NCI-H345 treated with DMSO at 0.1 percent for 48 hours (cell line): ENCODE results near the gene CHMP2B.

Experiments
- DNase-seq: peaks from one replicate; lab custom pipeline; 2025; ENCODE audit not compliant: unreplicated experiment; lab: John Stamatoyannopoulos, UW

Gene CHMP2B, protein sequence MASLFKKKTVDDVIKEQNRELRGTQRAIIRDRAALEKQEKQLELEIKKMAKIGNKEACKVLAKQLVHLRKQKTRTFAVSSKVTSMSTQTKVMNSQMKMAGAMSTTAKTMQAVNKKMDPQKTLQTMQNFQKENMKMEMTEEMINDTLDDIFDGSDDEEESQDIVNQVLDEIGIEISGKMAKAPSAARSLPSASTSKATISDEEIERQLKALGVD

DNA sequence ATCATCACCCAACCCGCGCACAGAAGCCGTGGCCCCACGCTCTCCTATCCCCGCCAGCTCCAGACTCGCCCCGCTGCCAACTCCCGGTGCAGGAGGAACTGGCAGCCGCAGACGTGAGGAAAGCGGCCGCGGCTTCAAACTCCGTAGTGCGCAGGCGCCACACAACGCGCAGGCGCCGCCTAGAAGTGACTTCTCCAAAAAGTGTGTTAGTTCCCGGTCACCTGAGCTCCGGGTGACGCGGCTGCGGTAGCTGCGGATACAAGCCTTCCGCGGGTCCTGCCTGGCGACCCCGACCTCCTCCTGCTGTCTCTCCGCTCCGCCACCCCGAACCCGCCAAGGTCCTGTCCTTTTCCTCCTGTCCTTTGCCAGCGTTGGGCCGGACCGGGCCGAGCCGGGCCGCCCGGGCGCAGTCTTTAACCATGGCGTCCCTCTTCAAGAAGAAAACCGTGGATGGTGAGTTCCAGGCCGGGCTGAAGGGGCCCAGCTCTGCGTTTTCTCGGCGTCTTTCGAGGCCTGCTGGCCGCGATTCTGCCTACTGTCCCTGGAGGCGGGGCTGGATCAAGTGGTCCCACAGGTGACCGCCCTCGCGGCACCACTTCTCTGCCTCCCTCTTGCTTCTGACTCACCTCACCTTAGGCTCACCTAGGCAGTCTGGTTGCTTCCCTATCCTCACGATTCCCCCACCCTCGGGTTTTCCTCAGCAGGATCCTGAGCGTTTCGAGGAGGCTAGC, at the start of gene CHMP2B:
CHMP2B (plus strand) TSS at position 206 of the 731 bp plus-strand sequence; CDS start at position 420, 214 bp downstream.
- peak; percentile 74 for DNase-seq

DNA sequence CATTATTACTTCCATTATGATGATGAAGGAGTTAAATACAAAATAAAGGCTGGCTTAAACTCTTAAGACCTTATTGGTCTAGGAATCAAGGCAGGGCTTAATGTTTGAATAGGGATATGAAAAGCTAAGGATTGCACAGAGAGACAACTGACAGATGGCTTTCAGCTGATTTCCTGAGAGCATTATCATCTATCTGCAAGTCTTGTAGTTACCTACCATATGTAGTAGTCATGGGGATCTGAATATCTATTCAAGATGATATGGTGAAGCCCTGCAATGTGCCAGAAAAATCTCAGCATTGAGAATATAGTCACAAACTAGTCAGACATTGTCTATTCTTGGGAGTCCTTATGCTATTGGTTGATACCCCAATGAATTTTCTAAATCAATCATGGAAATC, 47.5 kb upstream of the CHMP2B start:
- no peak for DNase-seq

DNA sequence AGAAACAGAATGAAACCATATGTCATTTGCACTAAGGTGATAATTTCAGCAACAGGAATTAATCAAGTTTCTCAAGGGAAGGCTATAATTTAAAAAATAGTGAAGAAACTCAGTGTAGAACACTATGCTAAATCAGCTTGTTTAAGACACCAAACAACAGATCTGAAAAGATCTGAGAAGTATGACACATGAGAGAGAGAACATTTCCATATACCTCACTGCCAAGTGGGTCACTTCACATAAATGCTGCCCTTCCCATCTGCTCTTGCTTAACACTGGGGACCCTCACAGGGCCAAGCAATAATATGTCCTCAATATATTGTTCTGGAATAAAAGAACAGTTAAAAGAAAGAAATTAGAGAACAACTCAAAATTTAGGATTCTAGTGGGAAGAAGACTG, 45.6 kb upstream of the CHMP2B start:
- no peak for DNase-seq

DNA sequence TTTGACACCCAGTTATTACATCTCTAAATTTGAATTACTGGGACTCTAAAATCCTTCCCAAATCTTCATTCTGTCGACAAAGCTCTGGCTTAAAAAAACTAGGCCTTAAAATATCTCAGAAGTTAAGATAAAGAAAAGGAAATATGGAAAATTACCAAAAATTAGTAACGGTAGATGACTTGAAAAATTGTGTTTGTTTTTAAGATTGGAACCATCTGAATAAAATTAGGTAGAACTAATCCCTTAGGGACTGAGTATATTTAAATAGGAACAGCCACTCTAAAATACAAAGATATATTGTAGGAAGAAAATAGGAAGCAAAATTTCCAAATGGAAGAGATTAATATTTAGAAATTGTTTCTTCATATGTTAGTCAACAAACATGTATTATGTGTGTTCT, 45.1 kb upstream of the CHMP2B start:
- DNase-seq = no peak

DNA sequence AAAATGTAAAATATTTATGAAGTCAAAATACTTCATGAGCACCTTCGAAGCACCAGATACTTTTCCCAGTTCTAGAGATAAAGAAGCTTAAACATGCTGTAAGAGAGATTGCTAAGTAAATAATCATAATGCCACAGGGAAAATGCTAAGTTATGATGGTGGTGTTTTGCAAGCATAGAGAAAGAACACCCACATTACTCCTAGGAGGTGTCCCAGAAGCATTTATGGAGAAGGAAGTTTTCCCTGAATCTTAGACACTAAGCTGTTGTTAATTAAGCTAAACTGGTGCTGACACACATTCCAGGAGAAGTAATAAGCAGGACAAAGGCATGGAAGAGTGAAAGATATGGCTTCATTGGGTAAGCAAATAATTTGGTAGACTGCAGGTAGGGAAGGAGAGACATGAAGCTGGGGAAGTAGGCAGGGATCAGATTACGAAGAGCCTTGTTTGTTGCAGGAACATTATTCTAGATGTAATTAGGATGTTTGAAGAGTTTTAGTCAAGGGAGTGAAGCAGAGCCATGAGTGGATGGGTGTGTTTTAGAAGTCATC, 40.4 kb upstream of the CHMP2B start:
- no peak for DNase-seq

DNA sequence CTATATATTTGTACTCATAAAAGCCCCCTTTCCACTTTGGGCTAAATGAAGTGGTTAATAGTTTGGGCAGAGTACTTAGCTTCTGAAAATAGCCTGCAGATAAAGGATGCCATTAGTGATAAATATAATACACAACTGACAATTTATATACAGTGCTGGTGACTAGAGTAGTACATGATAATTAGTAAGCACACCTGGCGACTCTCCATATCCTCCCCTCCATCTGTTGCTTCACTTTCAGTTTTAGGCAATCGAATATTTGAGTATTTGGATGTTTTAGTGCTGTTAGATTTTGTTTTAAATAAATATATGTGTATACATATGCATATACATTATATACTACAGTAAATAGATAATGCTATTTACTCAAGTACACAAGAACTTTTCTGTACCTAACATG, 35.9 kb upstream of the CHMP2B start:
- no peak for DNase-seq

DNA sequence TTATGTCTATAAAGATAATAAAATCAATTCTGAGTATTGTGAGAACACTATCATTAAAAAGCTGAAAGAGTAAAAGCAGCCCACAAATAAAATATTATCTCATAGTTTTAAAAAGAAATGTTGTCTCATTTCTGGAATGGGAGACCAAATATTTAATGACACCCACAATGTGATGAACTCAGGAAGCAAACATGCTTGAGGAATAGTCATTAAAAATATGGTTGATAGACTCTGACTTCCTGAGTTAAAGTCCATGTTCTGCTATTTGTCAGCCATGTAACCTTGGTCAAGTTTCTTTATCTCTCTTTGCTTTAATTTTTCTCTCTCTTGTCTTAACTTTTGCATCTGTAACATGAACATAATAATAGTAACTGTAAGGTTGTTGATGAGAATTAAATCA, 35.5 kb upstream of the CHMP2B start:
- no peak for DNase-seq

DNA sequence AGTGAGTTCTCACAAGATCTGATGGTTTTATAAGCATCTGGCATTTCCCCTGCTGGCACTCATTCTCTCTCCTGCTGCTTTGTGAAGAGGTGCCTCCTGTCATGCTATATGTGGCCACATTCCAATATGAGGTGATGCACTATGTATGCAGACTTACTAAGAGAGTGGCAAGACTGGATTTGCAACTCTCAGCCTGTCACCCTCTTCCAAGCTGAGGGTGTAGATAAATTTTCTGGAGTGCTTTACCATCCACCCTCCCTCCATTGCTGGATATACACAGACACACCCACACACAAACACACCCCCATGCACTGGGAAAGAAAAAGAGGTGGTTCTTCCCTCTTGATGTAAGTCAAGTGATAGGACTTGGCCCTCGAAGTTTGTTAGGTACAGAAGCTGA, 30.2 kb upstream of the CHMP2B start:
- peak; percentile 60 for DNase-seq

DNA sequence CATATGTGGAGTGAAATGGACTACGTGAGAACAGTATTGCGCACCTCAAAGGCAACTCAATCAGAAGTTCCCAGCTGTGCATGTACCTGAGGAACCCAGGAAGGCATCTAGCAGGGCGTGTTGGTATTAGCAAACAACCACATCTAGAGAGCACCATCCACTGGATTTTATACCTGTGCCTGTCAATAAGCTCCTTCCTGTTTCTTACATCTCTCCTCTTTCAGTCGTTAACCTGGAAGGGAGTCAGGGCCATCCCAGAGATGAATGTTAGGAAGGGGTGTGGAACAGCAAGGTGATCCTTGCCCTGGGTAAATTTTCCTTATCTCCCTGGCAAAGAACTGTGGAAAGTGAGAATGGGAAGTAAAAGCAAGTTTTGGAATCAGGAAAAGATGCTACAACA, 29.6 kb upstream of the CHMP2B start:
- no peak for DNase-seq

DNA sequence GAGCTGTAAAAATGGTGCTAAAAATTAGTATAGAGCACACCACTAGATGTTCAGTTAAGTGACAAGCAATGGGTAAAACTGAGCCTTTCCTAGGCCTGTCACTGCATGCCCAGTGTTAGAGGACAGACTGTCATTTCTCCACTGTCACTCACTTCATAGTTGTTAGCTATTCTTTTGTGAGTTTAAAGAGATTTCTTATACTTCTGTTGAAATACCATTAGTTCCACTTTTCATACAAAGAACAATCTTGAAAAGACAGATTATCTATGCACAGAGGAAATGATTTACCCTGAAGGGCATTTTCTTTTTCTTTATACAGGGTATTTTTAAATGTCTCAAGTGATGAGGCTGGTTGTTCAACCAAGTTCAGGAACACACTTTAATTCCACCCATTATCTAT, 28.3 kb upstream of the CHMP2B start:
- DNase-seq = no peak

DNA sequence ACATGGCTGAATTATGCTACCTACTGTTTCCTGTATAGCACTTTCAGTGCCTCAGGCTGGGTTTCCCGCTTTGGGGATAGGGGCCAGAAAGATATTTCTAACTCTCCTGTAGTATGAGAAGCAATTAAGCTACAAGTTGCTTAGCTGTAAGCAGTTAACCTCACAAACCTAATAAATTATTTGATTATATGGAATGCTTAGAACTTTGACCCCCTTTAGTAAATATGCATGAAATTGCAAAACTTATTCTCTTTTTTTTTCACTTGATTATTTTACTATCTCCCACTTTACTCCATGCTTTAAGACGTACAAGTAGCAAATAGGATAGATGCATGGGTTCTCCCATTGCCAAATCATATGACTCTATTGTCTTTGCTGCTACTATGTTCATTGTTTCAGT, 27.5 kb upstream of the CHMP2B start:
- DNase-seq = no peak

DNA sequence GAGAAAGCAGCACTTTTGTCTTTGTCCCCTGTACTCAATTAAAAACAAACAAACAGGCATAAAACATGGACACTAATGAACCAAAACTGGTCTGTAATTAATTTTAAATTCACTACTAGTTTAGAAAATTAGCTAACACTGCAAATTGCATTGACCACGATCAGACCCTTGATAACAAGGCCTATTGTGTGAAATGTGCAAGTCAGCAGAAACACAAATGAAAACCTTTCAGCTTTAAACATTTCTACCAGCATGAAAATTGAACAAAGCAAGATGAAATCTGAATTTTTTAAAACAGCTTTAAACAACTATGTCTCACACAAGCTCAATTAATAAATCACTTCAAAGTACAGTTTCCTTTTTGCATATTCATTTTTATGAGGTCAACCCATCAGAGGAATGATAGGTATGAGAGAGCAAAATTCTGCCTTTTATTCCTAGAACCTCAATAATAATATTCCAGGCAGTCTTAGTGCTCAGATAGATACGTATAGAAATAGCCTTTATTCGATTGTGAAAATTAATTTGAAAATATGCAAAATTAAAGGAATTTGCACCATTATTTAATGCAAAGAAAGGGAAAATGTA, 27.0 kb upstream of the CHMP2B start:
- DNase-seq = no peak

DNA sequence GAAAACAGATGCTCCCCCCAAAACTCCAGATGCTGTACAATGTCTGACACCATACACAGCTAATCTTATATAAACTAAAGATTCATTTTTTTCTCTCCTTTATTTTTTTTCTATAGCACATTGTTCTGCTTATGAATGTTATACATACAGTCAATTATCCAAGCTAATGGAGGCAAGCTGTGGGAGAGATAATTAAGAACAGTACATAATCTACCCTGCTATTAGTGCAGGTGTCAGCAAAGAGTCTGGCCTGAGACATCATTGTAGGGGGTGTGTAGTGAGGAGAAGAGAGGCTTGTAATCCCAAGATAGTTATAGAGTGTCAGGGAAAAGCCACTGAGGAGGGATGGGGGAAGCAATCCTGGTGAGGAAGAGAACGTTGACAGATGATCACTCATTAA, 25.4 kb upstream of the CHMP2B start:
- no peak for DNase-seq

DNA sequence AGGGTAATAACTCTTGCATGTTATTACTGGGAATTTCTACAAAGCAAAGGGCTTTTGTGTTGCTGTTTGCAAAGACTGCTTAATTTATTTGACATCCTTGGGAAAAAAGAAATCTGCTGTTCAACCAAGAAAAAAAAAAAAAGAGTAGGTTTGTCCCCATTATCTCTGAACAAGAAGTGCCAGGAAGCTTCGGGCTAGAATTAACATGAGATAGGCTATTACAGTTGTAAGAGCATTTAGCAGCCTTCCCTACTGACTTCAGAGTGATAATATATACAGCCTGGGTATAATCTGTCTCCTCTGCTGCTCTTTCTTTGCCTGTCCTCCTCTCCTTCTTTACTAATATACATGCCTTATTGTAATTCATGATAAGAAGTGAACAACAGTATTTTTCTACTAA, 23.3 kb upstream of the CHMP2B start:
- DNase-seq = no peak

DNA sequence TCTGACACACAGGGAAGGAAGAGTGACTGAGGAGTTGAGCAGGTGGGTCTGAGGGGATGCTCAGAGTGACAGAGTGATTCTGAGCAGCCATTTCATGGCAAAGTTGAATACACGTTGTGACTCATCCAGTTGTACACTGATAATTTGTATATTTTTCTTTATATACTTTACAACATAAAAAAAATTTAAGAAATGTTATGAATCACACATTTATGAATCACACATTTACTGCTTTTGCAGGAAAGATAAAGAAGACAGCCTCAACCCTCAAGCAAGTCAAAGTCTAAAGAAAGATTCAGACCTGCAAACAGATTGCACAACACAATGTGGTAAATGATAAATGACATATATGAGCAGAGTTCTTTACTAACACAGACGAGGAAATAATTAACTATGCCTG, 21.0 kb upstream of the CHMP2B start:
- no peak for DNase-seq

DNA sequence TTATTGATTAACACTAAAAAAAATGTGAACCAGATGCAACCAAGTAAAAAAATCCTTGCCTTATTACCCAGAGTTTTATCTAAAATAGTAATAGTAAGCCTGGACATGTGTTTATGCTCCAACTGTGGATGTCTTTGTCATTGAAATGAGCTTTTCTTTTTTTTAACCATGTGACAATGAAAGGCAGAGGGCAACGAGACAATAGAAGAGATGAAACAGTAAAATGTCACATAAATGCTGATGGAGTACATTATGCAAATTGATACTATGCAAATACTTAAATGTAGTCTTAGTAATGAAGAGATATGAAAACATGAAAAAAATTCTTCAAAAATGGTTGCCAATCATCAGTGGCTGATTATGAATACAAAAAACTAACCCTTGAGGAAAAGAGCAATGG, 20.5 kb upstream of the CHMP2B start:
- no peak for DNase-seq

DNA sequence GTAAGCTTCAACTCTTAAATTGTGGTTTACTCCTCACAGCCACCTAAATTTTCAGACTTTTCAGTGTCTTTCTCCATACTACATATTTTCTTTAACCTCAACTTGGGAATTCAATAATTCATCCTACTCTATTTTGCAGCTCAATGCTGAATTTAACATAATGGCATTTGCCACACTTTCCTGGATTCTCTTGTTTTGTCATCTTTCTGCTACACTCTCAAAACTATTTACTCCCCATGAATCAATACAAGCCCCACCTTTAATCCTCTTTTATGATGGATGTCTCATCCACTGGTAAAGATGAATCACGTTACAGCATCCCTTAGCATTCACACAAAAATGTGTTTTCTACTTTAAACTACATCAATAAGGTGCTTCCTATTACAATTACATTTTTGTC, 19.6 kb upstream of the CHMP2B start:
- no peak for DNase-seq

DNA sequence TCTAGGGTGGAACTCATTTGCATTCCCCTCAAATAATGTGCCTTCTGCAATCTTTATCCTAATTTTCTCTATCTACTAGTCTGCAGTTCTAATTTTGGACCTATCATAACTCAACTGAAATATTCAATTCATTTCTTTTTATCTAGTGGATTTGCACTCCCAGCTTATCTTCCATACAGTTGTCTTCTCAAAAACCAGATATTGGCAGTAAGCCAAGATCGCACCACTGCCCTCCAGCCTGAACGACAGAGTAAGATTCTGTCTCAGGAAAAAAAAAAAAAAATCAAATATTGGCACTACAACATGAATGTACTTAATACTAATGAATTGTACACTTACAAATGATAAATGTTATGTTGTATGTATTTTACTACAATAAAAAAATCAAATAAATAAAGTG, 18.0 kb upstream of the CHMP2B start:
- DNase-seq = no peak

DNA sequence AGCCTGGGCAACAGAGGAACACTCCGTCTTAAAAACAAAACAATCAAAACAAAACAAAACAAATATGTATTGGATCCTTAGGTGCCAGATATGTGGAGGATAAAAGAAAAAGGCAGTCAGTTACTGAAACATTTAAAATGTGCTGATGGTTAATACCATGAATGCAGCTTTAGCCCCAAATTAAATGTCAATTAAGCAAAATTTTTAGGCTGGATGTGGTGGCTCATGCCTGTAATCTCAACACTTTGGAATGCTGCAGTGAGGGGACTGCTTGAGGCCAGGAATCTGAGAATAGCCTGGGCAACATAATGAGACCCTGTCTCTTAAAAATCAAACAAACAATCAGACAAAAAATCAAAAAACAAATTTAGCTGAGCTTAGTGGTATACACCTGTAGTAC, 8.5 kb upstream of the CHMP2B start:
- DNase-seq = no peak

DNA sequence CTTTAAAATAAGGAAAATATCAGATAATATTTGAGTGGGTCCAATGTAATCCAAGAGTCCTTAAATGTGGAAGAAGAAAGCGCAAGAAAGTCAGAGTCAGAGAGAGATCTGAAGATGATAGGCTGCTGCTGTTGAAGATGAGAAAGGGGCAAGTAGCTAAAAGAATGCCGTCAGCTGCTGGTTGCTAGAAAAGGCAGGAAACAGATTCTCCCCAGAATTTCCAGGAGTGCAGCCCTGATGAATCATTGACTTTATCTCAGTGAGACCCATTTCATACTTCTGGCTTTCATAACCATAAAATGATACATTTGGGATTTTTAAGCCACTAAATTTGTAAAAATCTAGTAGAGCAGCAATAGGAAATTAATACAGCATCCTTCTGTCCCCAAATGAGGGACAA, 7.5 kb upstream of the CHMP2B start:
- no peak for DNase-seq

DNA sequence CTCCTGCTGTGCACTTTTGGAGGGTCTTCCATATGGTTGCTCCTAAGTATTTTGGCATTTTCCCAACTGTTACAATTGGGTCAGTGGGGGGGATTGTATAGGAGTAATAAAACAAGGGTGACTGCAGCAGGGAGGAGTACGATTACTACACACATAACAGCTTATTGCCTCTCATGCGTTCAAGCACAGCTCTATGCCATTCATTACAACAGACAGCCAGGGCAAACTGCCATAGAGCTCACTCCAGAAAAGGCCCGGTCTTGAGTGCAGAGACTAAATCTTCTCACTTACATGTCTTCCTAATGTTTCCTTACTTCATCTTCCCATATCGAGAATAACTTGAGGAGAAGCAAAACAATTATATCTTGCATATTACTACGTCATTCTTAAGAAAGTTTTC, 1.4 kb upstream of the CHMP2B start:
- peak; percentile 65 for DNase-seq

DNA sequence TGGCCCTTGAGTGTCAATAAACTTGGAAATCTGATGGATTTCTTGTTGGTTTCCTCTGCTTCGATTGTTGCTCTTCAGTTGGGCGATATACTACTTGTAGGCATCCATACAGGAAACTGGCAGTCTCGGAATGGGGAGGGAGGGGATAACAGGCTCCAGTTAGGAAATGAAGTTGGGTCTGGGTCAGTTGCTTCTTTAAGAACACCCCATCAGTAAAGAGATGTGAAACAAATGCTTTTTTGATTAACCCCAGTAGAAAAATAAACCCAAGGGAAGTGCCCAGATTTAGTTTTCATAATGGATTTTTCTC, 681 bp downstream of the CHMP2B start:
- DNase-seq = no peak

DNA sequence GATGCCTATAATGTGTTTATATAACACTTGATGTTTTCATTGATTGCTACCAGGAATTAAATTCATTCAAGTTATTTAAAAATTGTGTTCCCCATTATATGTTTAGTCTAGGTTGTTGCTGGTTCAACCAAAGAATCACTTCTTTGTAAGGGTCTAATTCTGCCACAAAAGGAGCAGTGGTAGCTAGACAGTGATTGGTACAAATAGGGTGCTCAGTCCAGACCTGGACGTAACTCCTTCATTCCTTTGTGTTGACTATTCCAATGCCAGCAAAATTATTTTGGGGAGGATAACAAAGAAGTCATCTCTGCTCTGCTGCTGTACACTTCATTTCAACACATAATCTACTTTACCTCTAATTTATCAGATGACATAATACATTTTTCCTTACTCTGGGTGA, 1.2 kb downstream of the CHMP2B start:
- DNase-seq = no peak
